Mucosa of descending colon (tissue), 3 donors: ENCODE data around the gene IGHMBP2. TPM values are rescaled to one million over a fixed set of nuclear protein-coding genes. Genes with fewer than 3 reads are reported as not detected.

Experiments used
- ATAC-seq: fragments of 200-7000 bp; cut with Tn5 transposase; one replicate; pipeline ENCODE4 v1.9.1; 2020; ENCODE audit warnings: mild to moderate bottlenecking, moderate library complexity
- DNase-seq, 3 donors: peaks; one replicate each; pipeline ENCODE4 v3.0.0-alpha.2; 2020
- H3K36me3 ChIP-seq: fragments of 200-600 bp; one replicate; pipeline ENCODE4 v1.8.0; 2021; ENCODE audit warnings: low read depth, mild to moderate bottlenecking
- H3K4me1 ChIP-seq: fragments of 200-600 bp; one replicate; pipeline ENCODE4 v1.8.0; 2021; ENCODE audit warnings: low read depth, mild to moderate bottlenecking
- H3K4me3 ChIP-seq: fragments of 200-600 bp; one replicate; pipeline ENCODE4 v1.8.0; 2021; ENCODE audit warnings: mild to moderate bottlenecking
- H3K9me3 ChIP-seq: fragments of 200-600 bp; one replicate; pipeline ENCODE4 v1.8.0; 2021; ENCODE audit warnings: mild to moderate bottlenecking
- intact Hi-C, 2 donors: fragments of 100-400 bp; cut with DNase I in 1 of 2; cut with micrococcal nuclease in 1 of 2; formaldehyde crosslinking; loops; one replicate each; pipeline versions ENCODE4 v1.11.0 to v1.11.1; 2022; cut with DNase I, micrococcal nuclease
- total RNA-seq, 3 donors: library from RNA; stranded (reverse); fragmentation: NEBNext Ultra II Directional in 2 of 3; extraction: Animal tissue kit (Norgen Biotek cat#: 25700) in 2 of 3; gene quantifications; one replicate each; pipeline versions ENCODE4 v1.2.1 to v1.2.4, GENCODE V29; 2021 to 2023
- TF ChIP-seq, protein P1 (sequence below): fragments of 200-600 bp; IDR thresholded peaks from one replicate; pipeline ENCODE4 v1.8.0; 2022; ENCODE audit warnings: antibody characterized with exemption, mild to moderate bottlenecking
- donor health status: DM: no; HTN: no; CAD: no; lungs with moderate emphysema.
- donor health status: DM: no; HTN: no; CAD: no.
- donor health status: DM: no; HTN: yes; CAD: no.

IGHMBP2 gene
- total RNA-seq, 3 donors from 2014 or later, result 19.7 to 44.7 (median 25.8) TPM

DNA sequence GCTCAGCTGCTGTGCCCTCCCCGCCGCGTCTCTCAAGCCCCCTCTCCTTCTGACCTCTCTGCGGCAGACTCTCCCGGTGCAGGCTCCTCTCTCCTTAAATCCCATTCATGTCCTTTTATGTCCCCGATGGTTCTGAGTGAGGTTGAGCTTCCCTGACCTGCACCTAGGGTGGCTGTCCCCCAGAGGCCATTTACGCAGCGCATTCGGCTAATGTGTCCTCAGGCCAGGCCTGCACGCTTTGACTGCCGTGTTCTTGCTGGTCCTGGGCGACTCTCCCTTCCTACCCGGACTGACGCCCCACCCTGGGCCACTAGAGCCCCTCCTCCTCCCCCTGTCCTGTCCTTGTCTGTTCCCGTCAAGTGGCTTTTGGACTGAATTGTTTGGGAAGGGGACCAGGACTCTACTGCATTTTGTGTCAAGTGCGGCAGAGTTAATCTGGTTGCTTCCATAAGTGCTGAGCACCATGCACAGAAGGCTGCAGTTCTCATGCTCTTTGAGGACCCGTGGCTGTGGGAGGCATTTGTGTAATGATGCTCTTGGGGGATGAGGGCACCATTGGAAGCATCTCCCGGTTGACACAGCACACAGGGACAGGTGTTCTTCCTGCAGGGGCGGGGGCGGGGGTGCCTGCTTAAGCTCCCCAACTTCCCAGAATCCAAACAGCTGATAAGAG lies 37.1 kb downstream of the IGHMBP2 start:
- TF ChIP-seq, protein P1, sequence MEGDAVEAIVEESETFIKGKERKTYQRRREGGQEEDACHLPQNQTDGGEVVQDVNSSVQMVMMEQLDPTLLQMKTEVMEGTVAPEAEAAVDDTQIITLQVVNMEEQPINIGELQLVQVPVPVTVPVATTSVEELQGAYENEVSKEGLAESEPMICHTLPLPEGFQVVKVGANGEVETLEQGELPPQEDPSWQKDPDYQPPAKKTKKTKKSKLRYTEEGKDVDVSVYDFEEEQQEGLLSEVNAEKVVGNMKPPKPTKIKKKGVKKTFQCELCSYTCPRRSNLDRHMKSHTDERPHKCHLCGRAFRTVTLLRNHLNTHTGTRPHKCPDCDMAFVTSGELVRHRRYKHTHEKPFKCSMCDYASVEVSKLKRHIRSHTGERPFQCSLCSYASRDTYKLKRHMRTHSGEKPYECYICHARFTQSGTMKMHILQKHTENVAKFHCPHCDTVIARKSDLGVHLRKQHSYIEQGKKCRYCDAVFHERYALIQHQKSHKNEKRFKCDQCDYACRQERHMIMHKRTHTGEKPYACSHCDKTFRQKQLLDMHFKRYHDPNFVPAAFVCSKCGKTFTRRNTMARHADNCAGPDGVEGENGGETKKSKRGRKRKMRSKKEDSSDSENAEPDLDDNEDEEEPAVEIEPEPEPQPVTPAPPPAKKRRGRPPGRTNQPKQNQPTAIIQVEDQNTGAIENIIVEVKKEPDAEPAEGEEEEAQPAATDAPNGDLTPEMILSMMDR, result no peak
- H3K4me3 ChIP-seq, result no peak overlapping the region
- ATAC-seq (no peak), DNase-seq (no peak)
- no peaks in the 10 kb centered on the region for H3K9me3 ChIP-seq
- H3K4me1 ChIP-seq, result peaks cover 12% of the 10 kb centered on the region
- intact Hi-C loops, result no loop called here
- no peaks in the 10 kb centered on the region for H3K36me3 ChIP-seq

DNA sequence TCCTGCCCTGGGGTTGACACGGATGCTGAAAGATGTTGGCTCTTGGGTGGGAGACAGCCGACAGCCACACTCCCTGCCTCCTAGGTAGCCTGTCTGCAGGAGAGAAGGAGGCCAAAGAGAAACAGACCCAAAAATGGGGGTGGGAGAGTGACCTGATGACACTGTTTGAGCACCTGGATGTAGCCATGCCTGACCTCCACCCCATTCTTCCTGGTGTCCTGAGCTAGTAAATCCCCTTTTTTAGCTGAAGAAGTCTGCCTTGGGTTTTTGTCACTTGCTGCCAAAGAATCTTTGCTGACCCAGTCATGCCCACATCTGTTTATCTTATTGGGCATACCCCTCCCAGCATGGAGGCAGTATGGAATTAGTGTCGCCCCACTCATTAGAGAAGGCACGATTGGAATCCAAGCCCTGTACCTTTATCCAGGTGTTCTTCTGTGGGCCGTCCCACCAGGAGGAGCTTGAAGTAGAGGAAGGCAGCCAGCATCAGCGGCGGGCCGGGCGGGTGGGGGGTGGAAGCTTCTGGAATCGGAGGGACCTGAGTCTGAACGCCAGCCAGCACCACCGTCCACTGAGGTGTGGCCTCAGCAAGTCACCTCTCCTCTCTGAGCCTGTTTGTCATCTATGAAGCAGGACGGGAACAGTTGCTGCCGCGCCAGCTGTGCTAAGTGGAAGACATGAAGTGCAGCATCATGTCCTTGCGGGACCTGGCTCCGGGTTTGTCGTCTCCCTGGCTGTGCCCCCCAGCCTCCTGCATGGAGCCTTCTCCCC lies 37.8 kb downstream of the IGHMBP2 start:
- DNase-seq (no peak), ATAC-seq (no peak)
- Histone ChIP-seq H3K9me3 (no peaks in the 10 kb centered on the region), H3K4me1 (peaks cover 12% of the 10 kb centered on the region), H3K36me3 (no peaks in the 10 kb centered on the region), H3K4me3 (no peak overlapping the region)
- TF ChIP-seq, protein P1, result no peak
- intact Hi-C loops, result no loop called here

DNA sequence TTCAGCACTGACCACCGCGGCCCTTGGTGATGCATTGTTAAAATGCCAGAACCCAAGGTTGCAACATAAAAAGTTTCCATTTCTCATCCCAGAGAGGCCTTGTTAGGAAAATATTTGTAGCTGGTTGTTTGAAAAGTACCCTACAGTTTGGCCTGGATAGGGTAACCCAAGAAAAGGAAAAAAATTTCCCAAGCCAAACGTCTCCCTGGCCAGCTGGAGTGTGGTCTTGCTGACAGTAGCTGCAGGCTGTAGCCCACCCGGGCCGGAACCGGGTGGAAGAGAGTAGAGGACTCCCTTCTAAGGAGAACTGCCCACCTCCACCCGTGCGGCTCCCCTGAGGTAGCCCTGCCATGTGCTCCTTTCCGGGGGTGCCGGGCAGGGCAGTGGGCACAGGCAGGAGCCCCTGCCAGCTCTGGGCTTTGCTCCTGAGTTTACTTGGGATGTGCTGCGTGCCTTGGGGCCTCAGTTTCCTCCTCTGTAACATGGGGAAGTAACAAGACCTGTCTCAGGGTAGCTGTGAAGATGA lies 38.5 kb downstream of the IGHMBP2 start:
- no peaks in the 10 kb centered on the region for H3K36me3 ChIP-seq
- ATAC-seq (no peak), DNase-seq (no peak)
- no peaks in the 10 kb centered on the region for H3K9me3 ChIP-seq
- H3K4me3 ChIP-seq, result no peak overlapping the region
- TF ChIP-seq, protein P1, result no peak
- intact Hi-C loops, result no loop called here
- peaks cover 12% of the 10 kb centered on the region for H3K4me1 ChIP-seq

DNA sequence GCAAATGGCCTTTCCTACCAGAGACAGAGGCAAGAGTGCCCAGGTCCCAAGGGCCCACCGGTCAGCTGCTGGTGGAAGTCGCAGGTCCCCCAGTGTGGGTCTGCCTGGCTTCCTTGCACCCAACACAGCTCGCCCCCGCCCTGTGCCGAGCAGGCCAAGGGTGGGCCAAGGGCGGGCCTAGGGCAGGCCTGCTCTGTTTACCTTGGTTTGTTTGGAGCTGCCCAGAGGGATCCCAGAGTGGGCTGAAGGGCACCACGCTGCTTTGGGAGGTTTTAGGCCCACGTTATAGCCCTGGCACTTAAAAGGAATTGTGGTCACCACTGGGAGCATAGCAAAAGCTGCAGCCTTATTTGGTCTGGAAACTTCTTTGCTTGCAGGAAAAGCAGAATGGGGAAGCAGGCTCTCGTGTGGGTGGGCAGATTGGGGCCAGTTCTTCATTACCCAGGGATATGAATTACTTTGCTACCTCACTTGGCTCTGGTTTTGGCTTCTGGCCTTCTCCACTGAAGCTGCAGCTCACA lies 39.1 kb downstream of the IGHMBP2 start:
- Histone ChIP-seq H3K36me3 (no peaks in the 10 kb centered on the region), H3K4me1 (peaks cover 12% of the 10 kb centered on the region), H3K9me3 (no peaks in the 10 kb centered on the region), H3K4me3 (no peak overlapping the region)
- ATAC-seq (peak; percentile 30), DNase-seq (peak in 1 of 3 donors; percentile 22)
- TF ChIP-seq, protein P1, result no peak
- intact Hi-C loops, result no loop called here

DNA sequence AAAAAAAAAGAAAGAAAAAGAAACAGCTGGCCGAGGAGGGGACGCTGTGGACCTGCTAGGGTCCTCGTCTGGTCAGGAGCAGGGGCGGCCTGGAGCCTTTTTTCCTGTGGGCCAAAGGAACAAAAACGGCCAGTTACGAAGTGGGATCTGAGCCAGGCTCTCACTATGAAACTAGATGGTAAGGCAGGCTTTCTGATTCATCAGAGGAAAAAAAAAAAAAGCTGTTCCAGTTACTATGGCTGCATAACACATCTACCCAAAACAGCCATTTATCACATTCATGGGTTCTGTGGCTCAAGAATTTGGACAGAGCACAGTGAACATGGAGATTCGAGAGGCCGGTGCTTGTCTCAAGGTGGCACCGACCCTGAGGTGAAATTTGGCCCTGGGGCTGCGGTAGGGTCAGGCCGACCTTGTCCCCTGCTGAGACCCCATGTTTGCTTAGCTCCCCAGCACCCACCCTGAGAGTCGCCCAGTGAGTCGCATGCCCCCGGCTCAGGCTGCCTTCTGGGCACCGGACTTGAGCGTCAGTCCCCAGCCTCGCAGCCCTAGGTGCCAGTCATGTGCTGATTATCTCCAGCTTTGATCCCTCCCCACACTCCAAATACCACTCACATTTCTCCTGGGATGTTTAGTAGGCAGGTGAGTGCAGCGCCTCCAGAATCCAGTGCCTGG lies 42.9 kb downstream of the IGHMBP2 start:
- H3K36me3 ChIP-seq, result no peaks in the 10 kb centered on the region
- DNase-seq, result no peak
- intact Hi-C loops, result no loop called here

More for the DNA sequence above, 42.9 kb downstream of the IGHMBP2 start:
- TF ChIP-seq, protein P1, result no peak
- Histone ChIP-seq H3K4me1 (peaks cover 12% of the 10 kb centered on the region), H3K4me3 (no peak overlapping the region), H3K9me3 (no peaks in the 10 kb centered on the region)
- peak; percentile 47 for ATAC-seq
